Neural progenitor cell (in vitro differentiated cells): Measurements from ENCODE around the gene RIGI.

Experiments used
- EZH2 ChIP-seq: fragments of 200-600 bp; sonication (generic); IDR thresholded peaks from 2 replicates; pipeline ENCODE4 v1.6.1; 2017; ENCODE audit warnings: antibody characterized with exemption, mild to moderate bottlenecking, moderate library complexity
- TF ChIP-seq, protein P1 (sequence below): fragments of 200-600 bp; sonication (generic); IDR thresholded peaks from 2 replicates; pipeline ENCODE4 v1.5.1; 2017; ENCODE audit warnings: antibody characterized with exemption, mild to moderate bottlenecking

DNA sequence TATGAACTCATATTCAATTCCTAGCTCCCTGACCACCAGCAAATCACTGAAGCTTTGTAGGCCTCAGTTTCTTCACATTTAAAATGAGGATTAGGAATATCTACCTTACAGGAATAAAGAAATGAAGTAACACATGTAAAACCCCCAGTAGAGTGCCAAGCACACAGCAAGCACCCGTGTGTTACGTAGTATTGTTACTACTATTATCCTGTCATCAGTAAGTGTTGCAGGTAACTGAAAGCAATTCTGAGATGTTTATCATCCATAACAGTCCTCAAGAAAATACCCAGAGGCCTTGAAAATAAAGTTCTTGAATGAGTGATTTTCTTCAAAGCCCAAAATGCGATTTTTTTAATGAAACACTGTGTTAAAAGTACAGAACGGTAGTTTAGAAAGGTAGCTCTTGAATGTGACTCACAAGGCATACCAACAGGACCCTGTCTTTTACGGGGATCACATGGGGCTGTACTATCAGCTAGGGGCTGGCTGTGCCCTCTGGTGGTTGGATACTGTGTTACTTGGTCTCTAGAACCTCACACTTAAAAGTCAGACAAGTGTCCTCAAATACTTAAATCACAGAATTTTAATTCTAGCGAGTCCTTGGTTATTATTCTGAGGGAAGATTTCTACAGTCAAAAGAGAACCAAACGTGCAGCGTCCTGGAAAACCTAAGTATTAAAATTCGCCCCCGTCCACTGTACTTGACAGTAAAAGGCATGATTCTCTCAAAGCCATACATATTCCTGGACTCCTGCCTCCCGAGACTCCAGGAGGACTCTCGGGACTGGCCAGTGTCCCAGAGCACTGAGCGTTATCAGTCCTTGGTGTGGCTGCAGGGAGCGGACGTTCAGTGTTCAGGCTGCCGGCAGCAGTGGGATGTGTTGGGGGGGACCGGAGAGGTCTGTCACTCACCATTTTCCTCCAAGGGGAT is 46.2 kb upstream of the RIGI start:
- TF ChIP-seq, protein P1, sequence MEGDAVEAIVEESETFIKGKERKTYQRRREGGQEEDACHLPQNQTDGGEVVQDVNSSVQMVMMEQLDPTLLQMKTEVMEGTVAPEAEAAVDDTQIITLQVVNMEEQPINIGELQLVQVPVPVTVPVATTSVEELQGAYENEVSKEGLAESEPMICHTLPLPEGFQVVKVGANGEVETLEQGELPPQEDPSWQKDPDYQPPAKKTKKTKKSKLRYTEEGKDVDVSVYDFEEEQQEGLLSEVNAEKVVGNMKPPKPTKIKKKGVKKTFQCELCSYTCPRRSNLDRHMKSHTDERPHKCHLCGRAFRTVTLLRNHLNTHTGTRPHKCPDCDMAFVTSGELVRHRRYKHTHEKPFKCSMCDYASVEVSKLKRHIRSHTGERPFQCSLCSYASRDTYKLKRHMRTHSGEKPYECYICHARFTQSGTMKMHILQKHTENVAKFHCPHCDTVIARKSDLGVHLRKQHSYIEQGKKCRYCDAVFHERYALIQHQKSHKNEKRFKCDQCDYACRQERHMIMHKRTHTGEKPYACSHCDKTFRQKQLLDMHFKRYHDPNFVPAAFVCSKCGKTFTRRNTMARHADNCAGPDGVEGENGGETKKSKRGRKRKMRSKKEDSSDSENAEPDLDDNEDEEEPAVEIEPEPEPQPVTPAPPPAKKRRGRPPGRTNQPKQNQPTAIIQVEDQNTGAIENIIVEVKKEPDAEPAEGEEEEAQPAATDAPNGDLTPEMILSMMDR, result peak; percentile 78
- no peak for TF ChIP-seq EZH2
